ENCODE data around the gene HS6ST1. TPM values are rescaled to one million over a fixed set of nuclear protein-coding genes. Genes with fewer than 3 reads are reported as not detected.
A peak's percentile ranks its signal among the peaks of the same experiment; 100 is the strongest.

HS6ST1 gene
- total RNA-seq, 1 donor from 2014 or later, result 85.5 TPM

- no peak for DNase-seq
Observed at GRCh38 chr2:128310094-128310716, 8.5 kb downstream of the HS6ST1 start.

GRCh38 chr2:128309280-128310093 is 9.2 kb downstream of the HS6ST1 start:
- DNase-seq, result no peak

- DNase-seq, result no peak
Observed at GRCh38 chr2:128308889-128309279, 9.8 kb downstream of the HS6ST1 start.

DNA sequence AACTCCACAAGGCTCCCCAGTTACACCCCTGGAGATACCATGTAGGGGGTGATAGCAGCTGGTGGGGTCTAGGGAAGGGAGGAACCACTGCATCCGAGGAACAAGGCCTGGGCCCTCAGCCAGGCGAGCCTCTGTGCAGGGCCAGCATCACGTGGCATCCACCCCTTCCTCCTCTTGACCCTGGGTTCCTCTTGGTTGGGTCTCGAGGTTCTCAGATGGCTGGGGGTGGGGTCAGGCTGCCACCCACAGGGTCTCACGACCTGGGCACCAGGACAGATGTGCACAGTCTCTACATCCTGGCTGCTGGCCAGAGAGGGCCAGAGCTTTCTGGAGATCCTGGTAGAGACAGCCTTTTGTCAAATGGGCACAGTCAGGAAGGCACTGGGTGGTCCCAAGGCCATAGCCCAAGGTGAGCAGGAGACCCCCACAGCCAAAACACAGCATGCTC is 10.4 kb downstream of the HS6ST1 start:
- DNase-seq, result no peak

GRCh38 chr2:128307595-128307994 is 11.1 kb downstream of the HS6ST1 start:
- DNase-seq, result no peak

GRCh38 chr2:128306931-128307460 is 11.7 kb downstream of the HS6ST1 start:
- DNase-seq, result no peak

DNA sequence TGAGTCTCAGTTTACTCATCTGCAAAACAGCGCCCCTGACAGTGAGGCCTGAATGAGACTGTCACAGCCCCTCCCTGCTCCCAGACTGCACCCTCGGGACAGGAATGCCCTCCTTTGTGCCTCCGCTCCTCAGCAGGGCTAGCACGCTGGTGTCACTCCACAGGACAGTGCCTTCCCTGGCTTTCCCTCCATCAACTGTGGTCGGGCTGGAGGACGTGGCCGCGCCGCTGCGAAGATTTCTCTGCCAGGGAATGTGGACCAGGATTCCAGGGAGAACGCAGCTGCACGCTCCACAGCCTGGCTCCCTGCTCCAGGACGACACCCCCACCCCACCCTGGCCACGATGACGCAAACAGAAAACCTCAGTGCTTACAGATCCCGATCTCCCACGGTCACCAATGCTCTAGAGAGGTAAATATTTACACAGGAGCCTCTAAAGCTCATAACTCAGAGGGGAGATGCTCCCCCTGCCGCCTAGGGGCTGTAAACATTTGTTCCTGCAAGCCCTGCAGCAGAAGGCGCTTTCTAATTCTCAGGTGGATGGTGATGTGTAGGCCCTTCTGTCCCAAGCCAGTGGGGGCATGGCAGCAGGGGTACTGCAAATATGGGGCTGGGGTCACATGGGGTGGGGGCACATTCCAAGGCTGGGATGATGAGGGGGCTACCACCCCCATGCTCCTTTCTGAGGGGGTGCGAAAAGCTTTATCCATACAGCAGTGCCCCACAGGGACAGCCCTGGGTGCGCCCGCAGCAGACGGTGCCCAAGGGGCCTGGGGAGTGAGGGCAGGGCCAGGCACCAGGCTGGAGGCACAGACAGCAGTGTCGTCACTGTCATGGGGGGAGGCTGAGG is 12.4 kb downstream of the HS6ST1 start:
- DNase-seq, result no peak

GRCh38 chr2:128305555-128306080 is 13.1 kb downstream of the HS6ST1 start:
- DNase-seq, result no peak

GRCh38 chr2:128304715-128305554 is 13.7 kb downstream of the HS6ST1 start:
- DNase-seq, result no peak

DNA sequence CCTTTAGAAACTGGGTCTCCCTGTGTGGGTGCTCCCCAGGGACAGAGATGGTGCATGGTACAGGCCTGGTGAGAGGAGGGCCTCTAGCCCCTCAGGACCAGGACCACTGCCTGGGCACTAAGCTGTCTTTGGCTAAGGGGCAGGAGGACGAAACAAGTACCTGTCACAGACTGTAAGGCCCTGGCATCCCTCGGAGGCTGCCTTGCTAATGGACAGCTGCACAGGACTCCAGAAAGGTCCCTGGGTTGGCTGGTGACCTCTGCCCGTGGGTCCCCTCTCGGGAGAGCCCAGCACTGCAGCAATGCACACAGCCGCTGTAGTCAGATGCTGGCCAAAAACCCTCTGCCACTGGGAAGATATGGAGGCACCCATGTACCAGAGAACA is 14.3 kb downstream of the HS6ST1 start:
- DNase-seq, result no peak

DNA sequence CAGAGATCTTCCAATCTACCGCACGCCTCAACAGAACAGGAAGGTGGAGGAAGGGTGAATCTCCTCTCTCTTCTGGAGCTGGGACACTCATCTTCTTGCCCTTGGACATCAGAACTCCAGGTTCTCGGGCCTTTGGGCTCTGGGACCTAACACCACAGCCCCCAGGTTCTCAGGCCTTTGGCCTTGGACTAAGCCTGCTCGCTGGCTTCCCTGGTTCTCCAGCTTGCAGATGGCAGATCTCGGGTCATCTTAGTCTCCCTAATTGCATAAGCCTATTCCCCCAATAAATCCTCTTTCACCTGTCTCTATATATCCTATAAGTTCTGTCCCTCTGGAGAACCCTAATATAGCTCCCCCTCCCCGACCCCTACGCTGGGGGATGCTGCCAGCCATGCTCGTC is 14.8 kb downstream of the HS6ST1 start:
- DNase-seq, result no peak

DNA sequence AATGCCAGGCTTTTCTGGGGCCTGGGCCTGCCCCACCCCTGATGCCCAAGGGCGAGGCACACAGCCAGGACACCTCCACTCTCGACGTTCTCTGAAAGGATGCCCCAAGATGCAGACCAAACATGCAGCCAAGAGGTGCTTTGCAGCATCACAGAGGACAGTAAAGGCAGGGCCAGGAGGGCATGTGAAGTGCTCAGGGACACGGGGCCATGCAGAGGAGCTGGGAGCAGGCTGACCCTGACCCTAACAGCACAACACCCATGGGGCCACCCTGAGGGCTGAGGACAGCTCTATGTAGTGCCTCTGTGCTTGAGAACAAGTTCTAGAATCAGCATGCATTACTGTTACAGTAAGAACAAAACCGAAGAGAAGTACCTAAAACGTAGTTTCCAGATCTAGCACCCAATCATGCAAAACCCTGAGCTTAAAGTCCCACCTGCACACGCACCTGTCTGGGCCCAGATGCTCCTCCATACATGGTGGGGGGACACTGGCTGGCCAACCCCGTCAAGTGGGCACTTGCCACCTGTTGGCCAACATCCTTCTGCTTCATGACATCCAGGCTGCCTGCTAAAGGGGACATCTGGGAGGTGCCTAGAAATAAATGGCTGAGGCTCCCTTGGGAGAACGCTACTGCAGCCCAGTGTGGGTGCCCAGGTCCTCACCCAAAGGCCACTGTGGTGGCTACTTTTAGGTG is 15.4 kb downstream of the HS6ST1 start:
- DNase-seq, result no peak

- no peak for DNase-seq
Observed at GRCh38 chr2:128302744-128303067, 16.0 kb downstream of the HS6ST1 start.

GRCh38 chr2:128302011-128302743 is 16.5 kb downstream of the HS6ST1 start:
- no peak for DNase-seq

GRCh38 chr2:128301501-128301966 is 17.1 kb downstream of the HS6ST1 start:
- peak; percentile 57 for DNase-seq

- no peak for DNase-seq
Observed at GRCh38 chr2:128301021-128301420, 17.6 kb downstream of the HS6ST1 start.

DNA sequence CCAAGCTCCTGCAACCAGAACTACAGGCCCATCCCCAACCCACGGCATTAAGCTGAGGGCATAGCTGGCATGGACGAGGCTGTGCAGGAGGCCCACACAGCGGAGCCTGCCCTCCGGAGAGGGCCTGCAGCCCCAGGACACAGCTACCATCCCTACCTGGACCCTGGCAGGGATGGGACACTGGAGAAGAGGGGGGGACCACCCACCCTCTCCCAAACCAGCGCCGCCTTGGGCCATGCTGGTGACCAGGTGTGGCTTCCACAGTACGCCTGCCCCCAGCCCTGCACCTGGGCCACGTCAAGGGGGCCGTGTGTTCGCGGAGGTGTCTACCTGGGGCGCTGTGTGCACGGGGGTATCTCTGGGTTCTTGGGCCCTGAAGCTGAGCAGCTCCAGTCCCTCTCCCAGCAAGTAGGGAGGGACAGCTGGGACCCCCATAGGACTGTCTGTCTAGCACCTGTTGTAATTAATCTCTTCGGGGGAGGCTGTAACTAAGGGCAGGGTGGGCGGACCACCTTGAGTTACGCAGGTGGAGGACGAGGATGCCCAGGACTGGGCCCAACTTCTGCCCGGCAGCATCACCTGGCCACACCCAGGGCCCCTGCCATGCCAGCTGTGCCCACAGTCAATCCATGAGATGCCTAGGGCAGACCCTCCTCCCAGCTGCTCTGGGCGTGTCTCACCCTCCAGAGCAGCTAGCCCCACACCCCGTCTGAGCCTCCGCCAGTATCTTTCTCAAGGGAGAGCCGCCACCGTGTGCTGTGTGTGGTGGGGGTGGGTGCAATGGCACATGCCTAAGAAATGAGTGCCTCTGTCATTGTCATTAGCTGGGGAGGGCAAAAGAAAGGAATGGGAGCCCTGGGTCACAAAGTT is 18.3 kb downstream of the HS6ST1 start:
- DNase-seq, result no peak

GRCh38 chr2:128299628-128300027 is 19.0 kb downstream of the HS6ST1 start:
- DNase-seq, result no peak

GRCh38 chr2:128298846-128299507 is 19.7 kb downstream of the HS6ST1 start:
- DNase-seq, result no peak

All from occipital lobe (tissue), 2 donors.